GM21381 (cell line): ENCODE results near the gene ALDH5A1.

ENCODE experiments used
- ATAC-seq: cut with Tn5 transposase; IDR thresholded peaks from one replicate; pipeline ENCODE4 v1.9.1; 2021; ENCODE audit warnings: mild to moderate bottlenecking, moderate library complexity; ENCODE audit not compliant: unreplicated experiment

ALDH5A1 gene

GRCh38 chr6:24565196-24565595, 70.4 kb downstream of the ALDH5A1 start:
- ATAC-seq = no peak

GRCh38 chr6:24566020-24566767, 71.4 kb downstream of the ALDH5A1 start:
- ATAC-seq = no peak

GRCh38 chr6:24568683-24569082, 73.9 kb downstream of the ALDH5A1 start:
- ATAC-seq = no peak

GRCh38 chr6:24569811-24570210, 75.0 kb downstream of the ALDH5A1 start:
- ATAC-seq = no peak

- ATAC-seq = no peak
These were observed 76.6 kb downstream of the ALDH5A1 start for GRCh38 chr6:24571361-24571760.

GRCh38 chr6:24574809-24575208, 80.0 kb downstream of the ALDH5A1 start:
- peak; percentile 83 for ATAC-seq

GRCh38 chr6:24576447-24576846, 81.7 kb downstream of the ALDH5A1 start:
- no peak for ATAC-seq

GRCh38 chr6:24581084-24581669, 86.4 kb downstream of the ALDH5A1 start:
- no peak for ATAC-seq

GRCh38 chr6:24583463-24584381, 89.0 kb downstream of the ALDH5A1 start:
- peak; percentile 64 for ATAC-seq

- no peak for ATAC-seq
These were observed 89.6 kb downstream of the ALDH5A1 start for GRCh38 chr6:24584382-24584720.
